ENCODE data around the gene HAPLN2.

- TF ChIP-seq CTCF (IDR thresholded peaks at IDR 0.05) (no peak), ZFX (IDR thresholded peaks at IDR 0.05; ENCODE audit: borderline replicate concordance) (no peak)
These were observed 25.4 kb downstream of the HAPLN2 start for GRCh38 chr1:156644640-156645039.

All from 22Rv1 (cell line).